ENCODE results near the gene CACNA1I. TPM values are rescaled to one million over a fixed set of nuclear protein-coding genes. Genes with fewer than 3 reads are reported as not detected.

The CACNA1I gene
- polyA plus RNA-seq, 1 of the 3 experiments (the other 2 are of a cell fraction), result not detected

GRCh38 chr22:39666495-39666894 lies 95.9 kb downstream of the CACNA1I start:
- no peak for TF ChIP-seq POLR2AphosphoS5 (IDR thresholded peaks at IDR 0.05; ENCODE audit: low read depth, low read length)
- TF ChIP-seq EZH2phosphoT487 (IDR thresholded peaks at IDR 0.05; ENCODE audit: borderline replicate concordance, low read depth), result no peak
- no peak for TF ChIP-seq RFX5 (IDR thresholded peaks at IDR 0.05; ENCODE audit: low read length)
- no peak for TF ChIP-seq USF1 (IDR thresholded peaks at IDR 0.05; ENCODE audit: borderline replicate concordance, low read depth)
- no peak for TF ChIP-seq YY1 (IDR thresholded peaks at IDR 0.05; ENCODE audit: low read depth)
- TF ChIP-seq CHD2 (IDR thresholded peaks at IDR 0.05; ENCODE audit: low read length, partially characterized antibody), result no peak
- ChIA-PET POLR2A (no interaction called here), CTCF (no interaction called here)
- DNase-seq, result no peak
- Histone ChIP-seq H3K36me3 (replicated peaks in 1 of 2; ENCODE audit: control insufficient read depth in 1 of 2, insufficient read depth in 2 of 2, low read length in 1 of 2) (no peaks in the 10 kb centered on the region), H3K9me3 (no peaks in the 10 kb centered on the region), H4K20me1 (ENCODE audit: insufficient read depth) (no peaks in the 10 kb centered on the region), H3K4me3 (ENCODE audit: low read depth in 2 of 2, low read length in 1 of 2) (no peak overlapping the region), H2AFZ (ENCODE audit: low read depth) (no peak overlapping the region), H3K9me2 (no peaks in the 10 kb centered on the region), H3F3A (replicated peaks; ENCODE audit: insufficient read depth) (no peaks in the 10 kb centered on the region), H3K9ac (no peak overlapping the region), H3K27ac (ENCODE audit: low read depth in 2 of 2, low read length in 1 of 2) (no peak overlapping the region), H3K79me2 (ENCODE audit: insufficient read depth) (no peaks in the 10 kb centered on the region), H3K27me3 (ENCODE audit: insufficient read depth) (no peaks in the 10 kb centered on the region), H3K4me1 (ENCODE audit: control insufficient read depth in 1 of 2, insufficient read depth in 2 of 2, low read depth in 1 of 2, low read length in 1 of 2) (no peaks in the 10 kb centered on the region), H3K4me2 (no peak overlapping the region)
- WGBS (ENCODE audit: low lambda C conversion rate), result no CpG with 5 or more reads among the region's 5 CpGs

- H4K20me1 ChIP-seq (ENCODE audit: insufficient read depth), result no peaks in the 10 kb centered on the region
- H3K4me3 ChIP-seq (ENCODE audit: low read depth in 2 of 2, low read length in 1 of 2), result no peak overlapping the region
- H3K9ac ChIP-seq, result no peak overlapping the region
- no peak overlapping the region for H2AFZ ChIP-seq (ENCODE audit: low read depth)
- no peak overlapping the region for H3K27ac ChIP-seq (ENCODE audit: low read depth in 2 of 2, low read length in 1 of 2)
- no peaks in the 10 kb centered on the region for H3K9me3 ChIP-seq
- ChIA-PET CTCF (no interaction called here), POLR2A (no interaction called here)
- TF ChIP-seq CTCF (IDR thresholded peaks at IDR 0.05), result no peak
- no peak for TF ChIP-seq EZH2phosphoT487 (IDR thresholded peaks at IDR 0.05; ENCODE audit: borderline replicate concordance, low read depth)
- no peak for TF ChIP-seq RFX5 (IDR thresholded peaks at IDR 0.05; ENCODE audit: low read length)
- TF ChIP-seq USF2 (IDR thresholded peaks at IDR 0.05; ENCODE audit: borderline replicate concordance, low read depth, low read length), result no peak
- TF ChIP-seq GATA2 (CRISPR knock-in tag; IDR thresholded peaks at IDR 0.05), result no peak
- TF ChIP-seq ELF1 (IDR thresholded peaks at IDR 0.05), result no peak
- no peak for TF ChIP-seq TEAD4 (IDR thresholded peaks at IDR 0.05; ENCODE audit: borderline replicate concordance, insufficient read depth)
- no peaks in the 10 kb centered on the region for H3K27me3 ChIP-seq (ENCODE audit: insufficient read depth)
- H3K9me2 ChIP-seq, result no peaks in the 10 kb centered on the region
- H3K79me2 ChIP-seq (ENCODE audit: insufficient read depth), result no peaks in the 10 kb centered on the region
- H3K4me2 ChIP-seq, result no peak overlapping the region
- 30% methylated on average over 2 of the region's 7 CpGs for WGBS (ENCODE audit: low lambda C conversion rate)
- H3K4me1 ChIP-seq (ENCODE audit: control insufficient read depth in 1 of 2, insufficient read depth in 2 of 2, low read depth in 1 of 2, low read length in 1 of 2), result no peaks in the 10 kb centered on the region
- H3K36me3 ChIP-seq (replicated peaks in 1 of 2; ENCODE audit: control insufficient read depth in 1 of 2, insufficient read depth in 2 of 2, low read length in 1 of 2), result no peaks in the 10 kb centered on the region
- H3F3A ChIP-seq (replicated peaks; ENCODE audit: insufficient read depth), result no peaks in the 10 kb centered on the region
- no peak for DNase-seq
Measured at GRCh38 chr22:39666926-39667325, 96.4 kb downstream of the CACNA1I start.

Measured in SK-N-SH (cell line).